ENCODE data around the gene OR2V1.

Gene OR2V1

GRCh38 chr5:181142054-181142453 lies 11.1 kb upstream of the OR2V1 start:
- DNase-seq, result no peak
- no peak for TF ChIP-seq CTCF (IDR thresholded peaks at IDR 0.05)

GRCh38 chr5:181140766-181141165 lies 9.8 kb upstream of the OR2V1 start:
- peaks cover 30% of the 10 kb centered on the region for H3K9me3 Mint-ChIP-seq
- no peak overlapping the region for H3K4me3 Mint-ChIP-seq
- no peaks in the 10 kb centered on the region for H3K4me1 Mint-ChIP-seq
- no peaks in the 10 kb centered on the region for H3K36me3 Mint-ChIP-seq (ENCODE audit: low read depth)
- DNase-seq, result no peak
- no peak for TF ChIP-seq CTCF (IDR thresholded peaks at IDR 0.05)
- peaks cover 17% of the 10 kb centered on the region for H3K27me3 Mint-ChIP-seq (ENCODE audit: low read depth, poor library complexity)
- no peak overlapping the region for H3K27ac Mint-ChIP-seq

More at GRCh38 chr5:181142054-181142453, 11.1 kb upstream of the OR2V1 start:
- Mint-ChIP-seq H3K36me3 (ENCODE audit: low read depth) (no peaks in the 10 kb centered on the region), H3K9me3 (peaks cover 35% of the 10 kb centered on the region), H3K27me3 (ENCODE audit: low read depth, poor library complexity) (peaks cover 20% of the 10 kb centered on the region), H3K4me3 (no peak overlapping the region), H3K4me1 (no peaks in the 10 kb centered on the region), H3K27ac (no peak overlapping the region)

- H3K4me1 Mint-ChIP-seq, result no peaks in the 10 kb centered on the region
- DNase-seq, result no peak
- H3K27me3 Mint-ChIP-seq (ENCODE audit: low read depth, poor library complexity), result peaks cover 18% of the 10 kb centered on the region
- H3K36me3 Mint-ChIP-seq (ENCODE audit: low read depth), result no peaks in the 10 kb centered on the region
- H3K4me3 Mint-ChIP-seq, result no peak overlapping the region
- H3K9me3 Mint-ChIP-seq, result peaks cover 23% of the 10 kb centered on the region
- no peak overlapping the region for H3K27ac Mint-ChIP-seq
- no peak for TF ChIP-seq CTCF (IDR thresholded peaks at IDR 0.05)
Observed at GRCh38 chr5:181138258-181138657, 7.3 kb upstream of the OR2V1 start.

DNA sequence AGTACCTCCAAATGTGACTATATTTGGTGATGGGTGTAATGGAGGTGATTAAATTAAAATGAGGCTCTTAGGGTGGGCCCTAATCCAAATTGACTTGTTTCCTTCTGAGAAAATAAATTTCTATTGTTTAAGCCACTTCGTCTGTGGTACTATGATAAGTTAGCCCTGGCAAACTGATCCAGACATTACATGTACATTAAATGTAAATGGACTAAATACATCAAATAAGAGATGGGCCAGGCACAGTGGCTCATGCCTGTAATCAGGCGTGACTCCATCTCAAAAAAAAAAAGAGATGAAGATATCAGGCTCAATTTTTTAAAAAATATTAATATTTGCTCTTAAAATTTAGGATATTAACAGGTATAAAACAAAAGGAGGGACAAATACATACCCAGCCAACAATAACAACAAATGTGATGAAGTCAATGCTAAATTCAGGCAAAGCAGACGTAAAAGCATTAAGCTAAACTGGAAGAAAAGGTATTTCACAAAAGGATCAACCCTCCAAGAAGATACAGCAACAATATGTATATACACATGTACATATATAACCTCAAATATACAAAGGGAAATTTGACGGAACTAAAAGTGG lies 5.5 kb upstream of the OR2V1 start:
- H3K4me3 Mint-ChIP-seq, result no peak overlapping the region
- peaks cover 25% of the 10 kb centered on the region for H3K9me3 Mint-ChIP-seq
- no peak for TF ChIP-seq CTCF (IDR thresholded peaks at IDR 0.05)
- peaks cover 3% of the 10 kb centered on the region for H3K4me1 Mint-ChIP-seq
- no peaks in the 10 kb centered on the region for H3K36me3 Mint-ChIP-seq (ENCODE audit: low read depth)
- H3K27me3 Mint-ChIP-seq (ENCODE audit: low read depth, poor library complexity), result peaks cover 27% of the 10 kb centered on the region
- no peak for DNase-seq
- H3K27ac Mint-ChIP-seq, result no peak overlapping the region

DNA sequence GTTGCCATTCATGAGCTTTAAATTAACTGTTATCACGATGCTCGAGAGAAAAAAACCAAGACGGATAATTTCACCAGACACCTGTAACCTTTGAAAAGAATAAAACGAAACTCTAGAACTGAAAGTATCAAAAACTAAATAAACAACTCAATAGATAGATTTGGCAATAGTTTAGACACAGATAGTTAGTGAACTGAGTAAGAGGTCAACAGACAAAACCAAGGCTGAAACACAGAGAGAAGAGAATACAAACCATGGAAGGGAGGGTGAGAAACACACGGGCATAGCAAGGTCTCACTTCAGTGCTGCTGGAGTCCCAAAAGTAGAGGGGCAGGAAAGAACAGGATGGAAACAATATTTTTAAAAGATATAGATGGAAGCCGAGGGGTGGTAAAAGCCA lies 3.3 kb upstream of the OR2V1 start:
- Mint-ChIP-seq H3K27me3 (ENCODE audit: low read depth, poor library complexity) (peaks cover 31% of the 10 kb centered on the region), H3K9me3 (peaks cover 25% of the 10 kb centered on the region), H3K36me3 (ENCODE audit: low read depth) (no peaks in the 10 kb centered on the region), H3K4me1 (peaks cover 12% of the 10 kb centered on the region), H3K27ac (no peak overlapping the region), H3K4me3 (no peak overlapping the region)
- TF ChIP-seq CTCF (IDR thresholded peaks at IDR 0.05), result no peak
- DNase-seq, result no peak

DNA sequence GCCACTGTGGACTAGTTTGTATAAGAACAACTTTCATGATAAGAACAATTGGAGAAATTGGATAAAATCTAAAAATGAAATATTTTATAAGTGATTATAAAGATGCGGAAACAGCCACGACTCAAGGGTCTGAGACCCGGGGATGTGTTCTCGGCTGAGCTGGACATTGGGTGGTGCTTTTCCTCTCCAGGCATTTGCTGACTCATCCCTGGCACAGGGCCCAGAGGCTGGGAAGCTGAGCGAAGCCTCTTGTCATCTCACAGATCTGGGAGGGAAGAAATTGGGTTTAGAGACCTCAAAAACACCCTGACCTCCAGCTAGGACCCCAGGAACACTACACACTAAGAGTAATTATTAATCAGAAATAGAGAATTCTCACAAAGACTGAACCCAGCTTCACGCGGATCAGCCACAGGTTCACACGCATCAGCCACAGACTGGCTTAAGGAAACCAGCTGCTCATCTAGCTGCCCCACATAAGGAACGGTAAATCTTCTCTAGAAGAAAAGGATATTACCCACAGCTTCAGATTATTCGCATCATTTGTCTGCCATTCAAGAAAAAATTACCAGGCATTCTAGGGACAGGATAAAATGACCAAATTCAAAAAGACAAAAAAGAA lies 2.8 kb upstream of the OR2V1 start:
- no peak for DNase-seq
- peaks cover 13% of the 10 kb centered on the region for H3K4me1 Mint-ChIP-seq
- H3K4me3 Mint-ChIP-seq, result no peak overlapping the region
- no peak overlapping the region for H3K27ac Mint-ChIP-seq
- H3K36me3 Mint-ChIP-seq (ENCODE audit: low read depth), result no peaks in the 10 kb centered on the region
- peaks cover 32% of the 10 kb centered on the region for H3K27me3 Mint-ChIP-seq (ENCODE audit: low read depth, poor library complexity)
- peaks cover 25% of the 10 kb centered on the region for H3K9me3 Mint-ChIP-seq
- no peak for TF ChIP-seq CTCF (IDR thresholded peaks at IDR 0.05)
